CD1c-positive myeloid dendritic cell (primary cell): ENCODE measurements around the gene ANP32E.
"Not testable (repeated sequence)": the region's sequence is repeated elsewhere in the genome, so short reads cannot be mapped to it uniquely, and the experiment has no call there.

Experiments
- DNase-seq: peaks from one replicate; pipeline ENCODE4 v3.0.0-alpha.2; 2016; ENCODE audit errors: extremely low spot score

The ANP32E gene

DNA sequence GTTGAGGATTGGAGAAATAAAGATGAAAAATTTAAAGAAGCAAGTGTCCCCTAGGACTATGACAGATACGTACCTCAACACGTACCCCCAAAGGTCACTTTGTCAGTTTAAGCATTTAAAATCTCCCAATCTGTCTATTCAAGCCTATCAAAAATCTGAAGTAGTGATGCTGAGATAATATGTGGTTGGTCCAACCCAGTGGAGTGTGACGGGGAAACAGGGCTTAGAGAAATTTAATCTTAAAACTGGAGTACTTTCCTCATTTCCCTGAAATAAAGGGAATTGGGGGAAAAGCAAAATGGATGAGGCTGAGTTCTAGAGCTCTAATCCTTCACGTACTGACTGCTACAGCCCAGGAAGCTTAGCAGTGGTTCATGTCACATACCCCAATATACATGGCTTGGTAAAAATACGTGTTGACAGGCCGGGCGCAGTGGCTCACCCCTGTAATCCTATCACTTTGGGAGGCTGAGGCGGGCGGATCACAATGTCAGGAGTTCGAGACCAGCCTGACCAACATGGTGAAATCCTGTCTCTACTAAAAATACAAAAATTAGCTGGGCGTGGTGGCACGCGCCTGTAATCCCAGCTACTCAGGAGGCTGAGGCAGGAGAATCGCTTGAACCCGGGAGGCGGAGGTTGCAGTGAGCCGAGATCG lies 21.7 kb downstream of the ANP32E start:
- DNase-seq: not testable (repeated sequence)

GRCh38 chr1:150213170-150214098 lies 22.5 kb downstream of the ANP32E start:
- peak; percentile 98 for DNase-seq

- no peak for DNase-seq
Observed at GRCh38 chr1:150212070-150212469, 23.8 kb downstream of the ANP32E start.

DNA sequence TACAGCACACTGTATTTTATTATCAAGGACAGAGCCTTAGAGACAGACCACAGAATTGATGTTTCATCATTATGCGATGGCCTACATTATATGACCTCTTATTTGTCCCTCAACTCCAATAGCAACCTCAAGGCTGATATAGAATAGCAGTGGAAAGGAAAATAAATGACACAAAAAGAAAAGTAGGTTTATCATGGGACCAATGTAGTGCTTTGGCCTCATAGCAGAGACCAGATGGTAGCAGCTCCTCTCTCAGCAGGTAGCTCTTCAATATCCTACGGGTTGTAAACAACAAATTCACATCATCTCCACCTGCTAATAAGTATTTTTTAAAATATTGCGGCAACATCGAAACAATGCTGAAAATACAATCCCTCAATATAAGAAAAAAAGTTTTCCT lies 25.2 kb downstream of the ANP32E start:
- no peak for DNase-seq

GRCh38 chr1:150210091-150210490 lies 25.8 kb downstream of the ANP32E start:
- no peak for DNase-seq

GRCh38 chr1:150208460-150208859 lies 27.5 kb downstream of the ANP32E start:
- DNase-seq: not testable (repeated sequence)

DNA sequence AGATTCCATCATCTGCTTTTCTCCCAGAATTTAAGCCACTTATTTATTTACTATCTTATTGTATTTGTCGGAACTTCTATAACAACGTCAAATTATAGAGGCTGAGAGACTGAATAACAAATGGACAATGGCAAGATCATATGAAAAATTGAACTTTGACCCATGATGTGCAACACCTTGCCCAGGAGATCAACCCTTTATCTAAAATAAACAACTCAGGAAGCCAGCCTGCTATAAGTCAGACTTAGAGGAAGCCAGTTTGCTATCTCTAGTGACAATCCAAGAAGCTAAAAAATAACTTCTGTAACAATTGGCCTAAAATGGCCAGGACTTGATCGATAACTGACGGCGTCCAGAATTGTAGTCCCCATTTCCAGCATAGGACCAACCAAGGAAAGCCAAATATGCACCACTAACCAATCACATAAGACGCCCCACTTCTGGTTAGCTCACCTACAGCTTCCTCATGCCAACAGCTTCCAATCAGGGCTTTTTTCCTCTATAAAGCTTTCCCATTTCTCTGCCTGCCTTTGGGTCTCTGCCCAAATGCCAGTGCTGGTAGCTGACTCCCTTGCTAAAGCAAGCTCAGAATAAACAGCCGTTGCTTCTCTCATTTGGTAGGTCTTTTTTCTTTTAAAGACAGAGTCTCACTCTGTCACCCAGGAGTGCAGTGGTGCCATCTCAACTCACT lies 28.5 kb downstream of the ANP32E start:
- no peak for DNase-seq

DNA sequence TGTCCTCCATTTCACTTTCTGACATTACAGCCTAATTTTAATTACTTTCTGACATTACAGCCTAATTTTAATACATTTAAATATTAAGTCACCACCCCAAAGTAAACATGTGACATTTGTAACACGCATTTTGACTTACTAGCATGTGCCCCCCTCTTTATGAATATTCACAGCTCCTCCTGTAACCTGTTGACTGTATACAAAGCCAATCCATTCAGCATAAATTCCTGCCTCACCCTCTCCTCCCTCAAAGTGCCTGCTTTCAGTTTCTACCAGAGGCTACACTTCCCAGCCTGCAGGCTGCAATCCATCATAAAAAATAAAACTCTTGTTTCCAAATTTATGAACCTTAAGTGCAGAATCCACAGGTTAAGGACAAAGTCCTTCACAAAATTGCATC lies 39.5 kb downstream of the ANP32E start:
- no peak for DNase-seq

DNA sequence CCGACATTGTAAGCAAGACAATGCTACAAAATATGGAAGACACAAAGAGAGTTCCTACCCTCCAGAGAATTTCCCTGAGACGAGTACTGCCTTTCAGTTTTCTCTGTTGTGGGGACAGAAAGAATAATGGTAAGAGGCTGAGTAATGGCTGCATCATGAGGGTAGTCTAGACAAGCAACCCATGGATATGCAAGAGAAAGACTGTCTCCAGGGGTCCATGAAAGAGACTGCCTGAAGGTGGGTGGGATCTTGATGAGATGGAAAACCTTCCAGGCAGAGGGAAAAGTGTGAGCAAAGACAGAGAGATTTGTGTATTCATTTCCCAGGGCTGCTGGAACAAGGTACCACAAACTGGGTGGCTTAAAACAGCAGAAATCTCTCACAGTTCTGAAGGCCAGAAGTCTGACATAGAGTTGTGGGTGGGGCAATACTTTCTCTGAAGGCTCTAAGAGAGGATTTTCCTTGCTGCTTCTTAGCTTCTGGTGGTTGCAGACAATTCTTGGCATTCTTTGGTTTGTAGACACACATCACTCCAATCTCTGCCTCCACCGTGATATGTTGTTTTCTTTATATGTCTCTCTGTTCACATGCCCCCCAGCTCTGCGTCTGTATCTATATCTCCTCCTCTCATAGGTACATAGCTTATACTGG lies 41.4 kb downstream of the ANP32E start:
- no peak for DNase-seq

DNA sequence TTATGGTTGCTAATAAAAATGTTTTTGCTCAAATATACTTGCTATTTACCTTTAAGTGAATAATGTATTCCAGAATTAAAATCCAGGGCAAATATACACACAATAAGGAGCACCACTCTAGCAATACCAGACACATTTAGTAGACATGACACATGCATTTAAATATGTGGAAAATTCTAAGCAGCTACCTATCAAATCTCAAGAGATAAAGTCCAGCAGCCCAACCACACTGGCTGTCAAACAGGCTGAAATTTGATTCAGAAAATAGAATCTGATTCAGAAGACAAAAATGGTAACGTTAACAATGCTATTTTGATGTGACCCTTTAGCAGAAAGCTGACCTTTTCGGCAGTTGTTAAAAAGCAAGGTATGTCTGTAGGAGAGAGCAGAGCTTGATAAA lies 43.9 kb downstream of the ANP32E start:
- no peak for DNase-seq

DNA sequence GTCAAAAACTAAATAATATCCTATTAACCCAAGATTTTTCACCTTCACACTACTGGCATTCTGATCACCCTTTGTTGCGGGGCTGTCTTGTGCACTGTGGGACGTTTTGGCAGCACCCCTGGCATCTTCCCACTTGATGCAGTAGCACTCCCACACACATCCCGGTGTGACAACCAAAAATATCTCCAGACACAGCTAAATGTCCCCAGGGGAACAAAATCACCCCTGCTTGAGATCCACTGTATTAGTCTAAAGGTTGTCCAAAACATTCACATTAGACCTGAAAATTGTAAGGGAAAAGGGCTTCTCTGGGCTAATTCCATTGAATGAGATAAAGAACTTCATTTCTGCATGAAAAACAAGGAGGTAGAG lies 48.4 kb downstream of the ANP32E start:
- DNase-seq: no peak

- peak; percentile 86 for DNase-seq
Observed at GRCh38 chr1:150186789-150187559, 48.9 kb downstream of the ANP32E start.

DNA sequence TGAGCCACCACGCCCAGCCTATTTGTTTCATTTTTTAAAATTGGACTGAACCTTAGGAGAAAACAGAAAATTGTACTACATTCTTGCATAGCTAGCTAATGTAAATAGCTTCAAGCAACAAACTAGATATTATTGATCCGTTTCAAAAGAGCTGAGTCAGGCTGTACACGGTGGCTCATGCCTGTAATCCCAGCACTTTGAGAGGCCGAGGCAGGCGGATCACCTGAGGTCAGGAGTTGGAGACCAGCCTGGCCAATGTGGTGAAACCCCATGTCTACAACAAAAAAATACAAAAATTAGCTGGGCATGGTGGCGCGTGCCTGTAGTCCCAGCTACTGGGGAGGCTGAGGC lies 49.5 kb downstream of the ANP32E start:
- not testable (repeated sequence) for DNase-seq

DNA sequence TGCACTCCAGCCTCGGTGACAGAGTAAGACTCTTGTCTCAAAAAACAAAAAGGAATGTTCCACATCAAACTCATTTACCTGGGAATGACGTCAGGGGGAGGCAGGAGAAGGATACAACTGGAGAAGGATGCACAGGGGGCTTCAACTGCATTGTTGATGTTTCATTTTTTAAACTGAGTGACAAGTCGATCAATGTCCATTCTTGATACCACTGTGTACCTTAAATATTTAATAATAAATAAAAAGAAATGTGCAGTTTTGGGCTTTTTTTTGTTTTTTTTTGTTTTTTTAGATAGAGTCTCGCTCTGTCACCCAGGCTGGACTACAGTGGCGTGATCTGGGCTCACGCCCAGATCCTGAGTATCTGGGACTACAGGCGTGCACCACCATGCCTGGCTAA lies 50.4 kb downstream of the ANP32E start:
- no peak for DNase-seq

DNA sequence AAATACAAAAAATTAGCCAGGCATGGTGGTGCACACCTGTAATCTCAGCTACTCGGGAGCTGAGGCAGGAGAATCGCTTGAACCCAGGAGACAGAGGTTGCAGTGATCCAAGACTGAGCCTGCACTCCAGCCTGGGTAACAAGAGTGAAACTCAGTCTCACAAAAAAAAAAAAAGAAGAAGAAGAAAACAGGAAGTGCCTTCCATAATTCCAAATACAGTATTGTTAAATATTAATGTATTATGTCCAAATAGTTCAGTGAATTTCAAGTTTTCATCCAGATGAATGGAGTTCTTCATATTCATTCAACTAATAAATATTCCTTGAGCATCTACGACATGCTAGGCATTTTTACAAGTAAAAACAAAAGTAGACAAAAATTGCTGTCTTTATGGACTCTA lies 52.9 kb downstream of the ANP32E start:
- peak; percentile 60 for DNase-seq

- no peak for DNase-seq
Observed at GRCh38 chr1:150182247-150182646, 53.7 kb downstream of the ANP32E start.

GRCh38 chr1:150180474-150180873 lies 55.4 kb downstream of the ANP32E start:
- DNase-seq: no peak

DNA sequence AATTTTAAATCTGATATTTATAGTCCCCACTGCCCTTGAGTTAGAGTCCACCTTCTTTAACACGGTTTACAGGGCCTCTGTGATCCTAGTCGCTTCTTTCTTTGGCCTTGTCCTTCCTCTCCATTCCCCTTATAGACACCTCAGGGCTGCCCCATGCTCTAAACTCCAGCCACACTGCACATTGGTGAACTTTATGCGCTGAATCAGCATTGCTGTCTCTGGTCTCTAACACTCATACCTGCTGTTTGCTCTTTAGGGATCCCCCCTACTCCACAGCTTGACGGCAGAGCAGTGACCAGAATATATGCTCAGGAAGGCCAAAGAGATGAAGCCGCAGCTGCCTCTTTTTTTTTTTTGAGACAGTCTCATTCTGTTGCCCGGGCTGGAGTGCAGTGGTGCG lies 56.0 kb downstream of the ANP32E start:
- DNase-seq: no peak

- DNase-seq: no peak
Observed at GRCh38 chr1:150178548-150178947, 57.4 kb downstream of the ANP32E start.

- peak; percentile 78 for DNase-seq
Observed at GRCh38 chr1:150176593-150176992, 59.3 kb downstream of the ANP32E start.

DNA sequence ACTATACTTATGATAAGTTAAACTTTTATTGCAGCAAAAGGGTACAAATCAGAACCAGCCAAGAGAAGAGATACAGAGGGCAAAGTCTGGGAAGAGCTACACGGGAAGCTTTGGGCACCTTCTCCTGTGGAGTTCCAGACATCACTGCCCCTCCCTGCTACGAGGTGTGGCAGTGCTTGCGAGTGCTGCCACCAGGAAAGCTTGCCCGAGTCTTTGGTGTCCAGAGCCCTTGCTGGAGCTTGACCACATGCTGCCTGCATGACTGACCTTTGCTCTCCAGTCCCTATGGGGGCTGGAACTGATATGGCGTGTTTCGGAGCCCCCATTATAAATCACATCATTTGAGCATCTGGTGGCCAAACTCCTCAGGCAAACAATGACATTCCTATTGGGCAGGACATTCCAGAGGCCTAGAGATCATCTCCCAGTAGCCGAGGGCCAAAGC lies 62.7 kb downstream of the ANP32E start:
- no peak for DNase-seq
